ENCODE results near the gene EML4. TPM values are rescaled to one million over a fixed set of nuclear protein-coding genes. Genes with fewer than 3 reads are reported as not detected.

Gene EML4
- total RNA-seq, 2 experiments from 2014 or later = 67.4 to 69.8 TPM

- no peak for DNase-seq
- H3K27me3 Mint-ChIP-seq = no peaks in the 10 kb centered on the region
- intact Hi-C loops (cut with micrococcal nuclease) = no loop called here
- ChIA-PET CTCF (interaction anchor here (1.0 to 2.4 kb wide), 2 partner anchors 30 to 265 kb away, joined by 3 to 10 read pairs; no protein-coding TSS in a partner anchor), POLR2A (interaction anchor here (1.4 kb wide), 1 partner anchor 254 kb away, joined by 3 read pairs; no protein-coding TSS in a partner anchor)
- peak overlapping the region; percentile 84 for H3K4me3 Mint-ChIP-seq
- H3K9me3 Mint-ChIP-seq = no peaks in the 10 kb centered on the region
- peak overlapping the region; percentile 99 for H3K27ac Mint-ChIP-seq
- peaks cover 58% of the 10 kb centered on the region for H3K4me1 Mint-ChIP-seq (ENCODE audit: low read depth)
- H3K36me3 Mint-ChIP-seq = peaks cover 2% of the 10 kb centered on the region
Observed at GRCh38 chr2:42359304-42359964, 190.3 kb downstream of the EML4 start.

- H3K9me3 Mint-ChIP-seq = no peaks in the 10 kb centered on the region
- peaks cover 52% of the 10 kb centered on the region for H3K4me1 Mint-ChIP-seq (ENCODE audit: low read depth)
- CTCF ChIA-PET = interaction anchor here (1.0 to 2.4 kb wide), 2 partner anchors 31 to 266 kb away, joined by 3 to 10 read pairs; no protein-coding TSS in a partner anchor
- intact Hi-C loops (cut with micrococcal nuclease) = loop anchor here (2.0 to 5.0 kb wide), 6 partner anchors 43 to 771 kb away; no protein-coding TSS in a partner anchor
- peaks cover 2% of the 10 kb centered on the region for H3K36me3 Mint-ChIP-seq
- peak; percentile 33 for DNase-seq
- H3K27ac Mint-ChIP-seq = peak overlapping the region; percentile 99
- POLR2A ChIA-PET = interaction anchor here (1.0 to 1.4 kb wide), 2 partner anchors 195 to 254 kb away, joined by 3 read pairs; no protein-coding TSS in a partner anchor
- no peaks in the 10 kb centered on the region for H3K27me3 Mint-ChIP-seq
- H3K4me3 Mint-ChIP-seq = peak overlapping the region; percentile 84
Observed at GRCh38 chr2:42359965-42360483, 190.9 kb downstream of the EML4 start.

GRCh38 chr2:42360493-42360889 is 191.3 kb downstream of the EML4 start:
- Mint-ChIP-seq H3K36me3 (no peaks in the 10 kb centered on the region), H3K4me1 (ENCODE audit: low read depth) (peaks cover 49% of the 10 kb centered on the region), H3K4me3 (peak overlapping the region; percentile 84), H3K27ac (peak overlapping the region; percentile 99), H3K27me3 (no peaks in the 10 kb centered on the region), H3K9me3 (no peaks in the 10 kb centered on the region)
- ChIA-PET CTCF (interaction anchor here (1.0 to 2.4 kb wide), 2 partner anchors 31 to 266 kb away, joined by 3 to 10 read pairs; no protein-coding TSS in a partner anchor), POLR2A (interaction anchor here (1.0 to 1.4 kb wide), 2 partner anchors 195 to 255 kb away, joined by 3 read pairs; no protein-coding TSS in a partner anchor)
- intact Hi-C loops (cut with micrococcal nuclease) = loop anchor here (2.0 to 5.0 kb wide), 6 partner anchors 43 to 770 kb away; no protein-coding TSS in a partner anchor
- DNase-seq = no peak

GRCh38 chr2:42360890-42361727 is 192.0 kb downstream of the EML4 start, which contains the start of gene COX7A2L:
Gene COX7A2L, minus strand, starts transcription at chr2:42361217. Its CDS starts 56 bp downstream, at chr2:42361161.
- peak; percentile 98 for DNase-seq
- POLR2A ChIA-PET = interaction anchor here (0.6 to 1.0 kb wide), 3 partner anchors 10 to 196 kb away, joined by 3 read pairs; no protein-coding TSS in a partner anchor
- H3K4me3 Mint-ChIP-seq = peak within 1 kb of the TSS; percentile 84
- H3K4me1 Mint-ChIP-seq (ENCODE audit: low read depth) = peaks cover 47% of the 10 kb centered on the region
- H3K27me3 Mint-ChIP-seq = no peaks in the 10 kb centered on the region
- peak within 1 kb of the TSS; percentile 99 for H3K27ac Mint-ChIP-seq
- intact Hi-C loops (cut with micrococcal nuclease) = loop anchor here (1.0 to 5.0 kb wide), 11 partner anchors 44 to 770 kb away; partner anchors contain the start of gene EML4
- H3K36me3 Mint-ChIP-seq = no peaks in the 10 kb centered on the region
- no peaks in the 10 kb centered on the region for H3K9me3 Mint-ChIP-seq
- CTCF ChIA-PET = interaction anchor here (1.0 to 2.4 kb wide), 2 partner anchors 24 to 32 kb away, joined by 4 to 10 read pairs; no protein-coding TSS in a partner anchor

- H3K27me3 Mint-ChIP-seq = no peaks in the 10 kb centered on the region
- POLR2A ChIA-PET = interaction anchor here (0.6 to 1.2 kb wide), 3 partner anchors 10 to 449 kb away, joined by 3 read pairs; no protein-coding TSS in a partner anchor
Observed at GRCh38 chr2:42361728-42362283, 192.7 kb downstream of the EML4 start.

GRCh38 chr2:42363413-42363812 is 194.3 kb downstream of the EML4 start:
- no peak for DNase-seq
- CTCF ChIA-PET = no interaction called here
- no peaks in the 10 kb centered on the region for H3K27me3 Mint-ChIP-seq
- H3K27ac Mint-ChIP-seq = no peak overlapping the region
- H3K4me3 Mint-ChIP-seq = no peak overlapping the region
- H3K36me3 Mint-ChIP-seq = no peaks in the 10 kb centered on the region
- peaks cover 32% of the 10 kb centered on the region for H3K4me1 Mint-ChIP-seq (ENCODE audit: low read depth)
- H3K9me3 Mint-ChIP-seq = no peaks in the 10 kb centered on the region
- intact Hi-C loops (cut with micrococcal nuclease) = loop anchor here (5.0 kb wide), 2 partner anchors 46 to 126 kb away; no protein-coding TSS in a partner anchor
- POLR2A ChIA-PET = no interaction called here

More at GRCh38 chr2:42361728-42362283, 192.7 kb downstream of the EML4 start:
- DNase-seq = no peak
- H3K4me3 Mint-ChIP-seq = peak overlapping the region; percentile 84
- H3K4me1 Mint-ChIP-seq (ENCODE audit: low read depth) = peaks cover 41% of the 10 kb centered on the region
- CTCF ChIA-PET = interaction anchor here (1.0 kb wide), 1 partner anchor 24 kb away, joined by 4 read pairs; no protein-coding TSS in a partner anchor
- no peaks in the 10 kb centered on the region for H3K36me3 Mint-ChIP-seq
- peak overlapping the region; percentile 99 for H3K27ac Mint-ChIP-seq
- intact Hi-C loops (cut with micrococcal nuclease) = loop anchor here (1.0 to 5.0 kb wide), 11 partner anchors 45 to 769 kb away; partner anchors contain the start of gene EML4
- no peaks in the 10 kb centered on the region for H3K9me3 Mint-ChIP-seq

- Mint-ChIP-seq H3K36me3 (no peaks in the 10 kb centered on the region), H3K27ac (no peak overlapping the region), H3K9me3 (no peaks in the 10 kb centered on the region), H3K27me3 (no peaks in the 10 kb centered on the region), H3K4me3 (no peak overlapping the region), H3K4me1 (ENCODE audit: low read depth) (peaks cover 19% of the 10 kb centered on the region)
- POLR2A ChIA-PET = no interaction called here
- no peak for DNase-seq
- intact Hi-C loops (cut with micrococcal nuclease) = loop anchor here (5.0 kb wide), 2 partner anchors 47 to 127 kb away; no protein-coding TSS in a partner anchor
- CTCF ChIA-PET = no interaction called here
Observed at GRCh38 chr2:42364658-42365057, 195.5 kb downstream of the EML4 start.

- intact Hi-C loops (cut with micrococcal nuclease) = no loop called here
- Mint-ChIP-seq H3K27ac (no peak overlapping the region), H3K4me1 (ENCODE audit: low read depth) (peaks cover 13% of the 10 kb centered on the region), H3K4me3 (no peak overlapping the region), H3K9me3 (no peaks in the 10 kb centered on the region), H3K27me3 (no peaks in the 10 kb centered on the region), H3K36me3 (no peaks in the 10 kb centered on the region)
- CTCF ChIA-PET = interaction anchor here (0.7 to 1.1 kb wide), 3 partner anchors 38 to 297 kb away, joined by 3 read pairs; no protein-coding TSS in a partner anchor
- no peak for DNase-seq
- POLR2A ChIA-PET = no interaction called here
Observed at GRCh38 chr2:42366411-42366810, 197.3 kb downstream of the EML4 start.

GRCh38 chr2:42367835-42368234 is 198.7 kb downstream of the EML4 start:
- DNase-seq = no peak
- ChIA-PET POLR2A (no interaction called here), CTCF (interaction anchor here (1.1 to 1.7 kb wide), 2 partner anchors 18 to 295 kb away, joined by 3 to 5 read pairs; no protein-coding TSS in a partner anchor)
- peaks cover 4% of the 10 kb centered on the region for H3K4me1 Mint-ChIP-seq (ENCODE audit: low read depth)
- no peaks in the 10 kb centered on the region for H3K27me3 Mint-ChIP-seq
- H3K27ac Mint-ChIP-seq = no peak overlapping the region
- H3K9me3 Mint-ChIP-seq = no peaks in the 10 kb centered on the region
- intact Hi-C loops (cut with micrococcal nuclease) = no loop called here
- no peaks in the 10 kb centered on the region for H3K36me3 Mint-ChIP-seq
- H3K4me3 Mint-ChIP-seq = no peak overlapping the region

- intact Hi-C loops (cut with micrococcal nuclease) = no loop called here
- ChIA-PET CTCF (interaction anchor here (0.6 to 1.7 kb wide), 3 partner anchors 16 to 207 kb away, joined by 3 to 5 read pairs (median 4); no protein-coding TSS in a partner anchor), POLR2A (no interaction called here)
- no peak overlapping the region for H3K4me3 Mint-ChIP-seq
- no peaks in the 10 kb centered on the region for H3K36me3 Mint-ChIP-seq
- no peak overlapping the region for H3K27ac Mint-ChIP-seq
- H3K4me1 Mint-ChIP-seq (ENCODE audit: low read depth) = peaks cover 4% of the 10 kb centered on the region
- no peak for DNase-seq
- no peaks in the 10 kb centered on the region for H3K27me3 Mint-ChIP-seq
- H3K9me3 Mint-ChIP-seq = no peaks in the 10 kb centered on the region
Observed at GRCh38 chr2:42368817-42369531, 199.8 kb downstream of the EML4 start.
